Nucleus accumbens (tissue), 56 donors: ENCODE data around the gene MAFB.
"Not testable (repeated sequence)": the region's sequence is repeated elsewhere in the genome, so short reads cannot be mapped to it uniquely, and the experiment has no call there.

Experiments
- DNase-seq, 56 donors: peaks; one replicate each; lab custom pipeline; 2025; lab: John Stamatoyannopoulos, UW

Gene MAFB

DNA sequence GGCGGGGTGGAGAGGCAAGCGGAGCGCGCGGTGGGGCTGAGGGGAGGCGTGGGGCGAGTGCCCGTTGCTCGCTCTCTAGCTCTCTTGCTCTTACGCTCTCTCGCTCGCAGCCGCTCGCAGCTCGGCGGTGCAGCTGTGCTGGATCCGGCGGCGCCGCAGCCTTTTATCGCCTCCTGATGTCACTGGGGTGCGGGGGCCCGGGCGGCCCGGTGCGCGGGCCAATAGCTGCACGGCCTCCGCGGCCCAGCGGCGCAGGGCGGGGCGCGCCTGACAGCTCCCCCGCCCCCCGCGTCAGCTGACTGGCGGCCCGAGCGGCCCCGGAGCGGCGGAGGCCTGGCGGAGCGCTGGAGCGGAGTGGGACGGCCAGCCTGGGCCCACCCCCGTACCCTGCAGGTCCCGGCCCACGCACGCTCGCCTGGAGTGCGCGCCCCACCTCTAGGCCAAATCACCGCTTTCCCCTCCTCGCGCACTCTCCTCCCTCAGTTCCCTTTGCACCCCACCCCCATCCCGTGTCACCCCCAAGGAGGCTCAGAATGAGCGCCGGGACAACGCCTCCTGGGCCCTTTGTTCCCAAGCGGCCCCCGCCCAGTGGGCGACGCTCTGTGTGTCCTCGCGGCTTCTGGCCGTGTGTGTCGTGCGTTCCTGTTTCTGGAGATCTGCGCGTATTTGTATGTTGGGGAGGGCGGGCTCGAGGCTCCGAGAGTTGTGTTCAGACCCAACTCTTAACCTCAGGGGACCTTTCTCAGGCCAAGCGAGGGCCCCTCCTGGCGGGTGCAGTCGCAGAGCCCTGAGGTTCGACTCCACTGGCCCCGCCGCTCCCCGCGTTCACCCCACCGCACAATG lies at the start of gene MAFB:
TSS of gene MAFB (minus strand) at position 137 of the 843 bp plus-strand sequence. CDS start 386 bp downstream, outside the sequence.
- DNase-seq: peak; percentile 21 to 98 (median 91)

DNA sequence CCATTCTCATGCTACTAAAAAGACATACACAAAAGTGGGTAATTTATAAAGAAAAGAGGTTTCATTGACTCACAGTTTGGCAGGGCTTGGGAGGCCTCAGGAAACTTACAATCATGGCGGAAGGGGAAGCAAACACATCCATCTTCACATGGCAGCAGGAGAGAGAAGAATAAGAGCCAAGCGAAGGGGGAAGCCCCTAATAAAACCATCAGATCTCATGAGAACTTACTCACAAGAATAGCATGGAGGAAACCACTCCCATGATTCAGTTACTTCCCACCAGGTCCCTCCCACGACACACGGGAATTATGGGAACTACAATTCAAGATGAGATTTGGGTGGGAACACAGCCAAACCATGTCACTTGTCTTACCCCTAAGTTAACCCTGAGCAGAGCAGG lies 47.4 kb upstream of the MAFB start:
- not testable (repeated sequence) for DNase-seq

DNA sequence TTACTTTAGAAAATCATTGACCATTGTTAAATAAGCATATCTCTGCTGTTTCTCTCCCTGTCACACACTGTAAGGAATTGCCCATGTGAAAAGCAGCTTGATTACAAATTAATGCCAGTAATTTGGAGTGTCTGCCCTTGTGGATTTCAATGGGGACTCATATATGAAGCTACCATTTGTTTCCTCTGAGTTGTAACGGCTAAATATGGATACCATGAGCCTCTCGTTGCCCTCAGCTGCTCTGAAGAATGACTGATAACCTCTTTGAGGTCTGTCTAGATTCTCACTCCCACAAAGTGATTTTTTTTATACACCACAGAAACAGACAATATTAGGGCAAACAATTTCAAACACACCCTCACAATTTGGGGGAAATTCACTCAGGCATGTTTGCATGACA lies 40.0 kb upstream of the MAFB start:
- no peak for DNase-seq

GRCh38 chr20:40728470-40728869 lies 39.4 kb upstream of the MAFB start:
- DNase-seq: no peak

DNA sequence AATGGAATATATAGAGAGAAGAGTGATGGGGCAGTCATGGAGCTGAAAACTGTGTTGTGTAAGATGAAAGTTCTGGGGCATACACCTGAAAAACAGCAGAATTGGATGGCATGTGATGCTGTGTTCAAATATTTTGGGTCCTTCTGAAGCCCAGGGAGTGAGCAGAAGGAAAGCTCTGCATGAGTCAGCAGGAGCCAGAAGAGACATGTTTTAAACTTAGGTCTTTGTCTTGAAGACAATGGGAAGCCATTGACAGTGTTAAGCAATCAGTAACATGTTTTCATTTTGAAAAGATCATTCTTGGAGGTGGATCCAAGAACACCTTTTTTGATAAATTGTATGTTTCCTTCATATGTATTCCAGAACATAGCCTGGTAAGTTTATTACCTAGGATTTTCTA lies 38.9 kb upstream of the MAFB start:
- DNase-seq: no peak

DNA sequence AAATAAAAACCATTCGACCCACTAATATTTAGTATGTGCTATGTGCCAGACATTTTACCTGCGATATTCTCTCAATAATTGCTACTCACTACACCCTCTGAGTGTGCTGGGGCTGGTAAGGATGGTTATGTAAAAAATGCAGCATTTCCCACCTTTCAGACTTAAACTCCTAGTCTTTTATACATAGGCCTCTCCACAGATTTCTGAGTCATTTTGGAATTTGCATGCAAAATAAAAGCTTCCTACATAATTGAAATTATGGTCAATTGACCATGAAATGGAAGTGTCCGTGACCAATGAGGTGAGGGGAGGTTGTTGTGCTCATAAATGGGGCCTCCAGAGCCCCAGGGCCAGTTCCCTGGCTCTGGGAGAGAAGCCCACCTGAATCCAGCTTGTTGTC lies 37.7 kb upstream of the MAFB start:
- no peak for DNase-seq

DNA sequence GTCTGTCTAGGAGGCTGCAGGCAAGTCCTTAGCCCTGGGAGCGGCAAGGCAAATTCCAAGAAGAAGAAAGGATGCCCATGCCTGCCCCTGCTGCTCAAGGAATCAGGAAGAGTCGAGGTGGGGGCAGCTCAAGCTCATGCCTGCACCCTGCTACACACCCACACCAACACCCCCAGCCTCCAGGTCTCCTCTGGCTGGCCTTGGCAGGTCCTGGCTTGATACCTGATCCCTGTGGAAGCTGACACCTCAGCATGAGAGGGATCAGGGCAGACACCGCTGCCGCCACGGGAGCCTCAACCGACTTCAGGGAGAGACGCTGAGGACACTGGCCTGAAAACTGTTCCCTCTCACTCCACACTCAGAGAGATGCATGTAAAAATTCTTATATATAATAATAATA lies 35.5 kb upstream of the MAFB start:
- DNase-seq: no peak

GRCh38 chr20:40720826-40721225 lies 31.8 kb upstream of the MAFB start:
- DNase-seq: no peak

DNA sequence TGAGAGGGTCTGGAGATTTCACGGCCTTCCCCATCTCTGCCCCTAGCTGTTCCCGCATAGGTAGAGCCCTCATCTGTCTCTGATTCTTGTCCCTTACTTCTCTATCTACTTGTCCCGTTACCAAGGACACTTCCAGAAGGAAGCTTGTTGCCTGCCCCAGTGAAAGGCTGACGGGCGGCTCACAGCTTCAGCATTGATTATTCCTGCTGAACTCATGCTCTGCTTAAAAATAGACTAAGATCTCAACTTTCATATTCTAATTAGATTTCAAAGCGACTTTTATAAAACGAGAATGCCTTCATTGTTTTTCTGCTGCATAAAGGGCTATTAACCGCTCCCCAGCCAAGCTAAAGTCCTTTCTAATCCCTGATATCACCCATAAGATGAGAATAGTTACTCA lies 31.1 kb upstream of the MAFB start:
- DNase-seq: peak in 4 of 56 donors; percentile 3 to 16 (median 10)

GRCh38 chr20:40718982-40719729 lies 30.1 kb upstream of the MAFB start:
- no peak for DNase-seq

DNA sequence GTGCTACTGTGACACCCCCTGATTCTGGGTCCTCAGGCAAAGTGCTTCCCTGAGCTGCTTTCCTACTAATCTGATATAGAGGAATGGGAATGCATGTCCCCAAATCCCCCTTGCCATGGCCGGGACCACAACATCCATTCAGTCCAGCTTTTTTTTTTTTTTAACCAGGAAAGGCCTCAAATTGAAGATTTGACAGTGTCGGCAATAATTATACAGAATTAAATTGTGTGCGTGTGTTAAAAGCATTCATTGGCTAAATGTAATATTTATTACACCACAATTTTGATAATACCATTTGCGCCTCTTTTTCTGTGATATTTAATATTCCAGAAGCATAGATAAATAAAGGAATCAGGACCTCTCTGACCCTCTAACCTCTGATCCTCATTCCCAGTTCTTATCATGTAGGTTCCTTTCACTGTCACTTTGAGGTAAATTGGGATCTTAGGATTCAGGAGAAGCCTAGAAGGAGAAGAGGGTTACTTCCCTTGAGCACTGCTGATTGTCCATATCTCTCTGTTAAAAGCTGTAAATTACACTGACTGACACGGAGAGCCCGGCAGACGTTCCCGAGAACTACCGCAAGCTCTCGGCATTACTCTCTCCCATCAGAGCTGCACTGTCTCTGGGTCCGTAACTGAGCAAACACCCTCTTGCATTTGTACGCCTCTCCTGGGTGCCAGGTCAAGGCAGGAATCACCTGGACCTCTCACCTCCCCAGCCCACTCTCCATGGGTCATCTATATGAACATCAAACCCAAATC lies 29.4 kb upstream of the MAFB start:
- DNase-seq: no peak

DNA sequence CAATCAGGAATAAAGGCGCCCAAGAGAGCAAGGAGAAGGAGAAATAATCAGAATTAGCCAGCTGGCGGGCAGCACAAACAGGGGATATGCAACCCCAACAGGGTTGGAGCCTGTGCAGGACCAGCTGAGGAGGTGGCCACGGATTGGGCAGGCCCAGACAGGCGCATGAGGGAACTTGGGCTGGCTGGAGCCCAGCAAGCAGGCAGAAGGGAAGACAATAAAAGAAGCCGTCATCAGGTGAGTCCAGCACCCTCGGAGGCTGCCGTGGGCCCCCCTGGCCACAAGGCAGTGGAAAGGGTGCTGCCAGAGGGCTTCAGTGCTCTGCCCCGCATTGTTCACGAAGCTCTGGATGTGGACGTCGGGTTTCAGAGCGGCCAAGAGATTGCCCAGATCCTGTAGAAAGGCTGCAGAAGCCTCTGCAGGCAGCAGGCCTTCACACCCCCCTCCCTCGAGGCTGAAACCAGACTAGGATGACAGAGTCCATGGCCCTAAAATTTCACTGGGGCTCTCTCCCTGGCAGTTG lies 28.4 kb upstream of the MAFB start:
- DNase-seq: no peak

DNA sequence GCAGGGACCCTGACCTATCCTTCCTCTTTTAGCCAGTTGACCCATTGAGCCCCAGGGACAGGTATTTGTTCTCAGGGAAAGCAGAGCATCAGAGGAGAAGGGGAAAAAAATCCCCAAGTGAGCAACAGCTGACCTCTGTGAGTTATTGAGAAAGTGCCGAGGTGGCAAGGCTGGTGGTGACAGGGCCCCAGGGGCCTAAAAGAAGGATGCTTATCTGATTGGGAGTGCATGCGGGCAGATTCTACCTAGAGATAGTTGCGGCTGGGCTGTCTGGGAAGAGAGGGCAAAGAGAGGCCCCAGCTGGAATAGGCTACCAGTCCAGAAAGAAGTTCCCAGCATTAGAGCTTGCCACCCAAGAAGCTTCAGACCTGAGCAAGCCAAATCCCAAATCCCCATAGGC lies 26.5 kb upstream of the MAFB start:
- DNase-seq: no peak

DNA sequence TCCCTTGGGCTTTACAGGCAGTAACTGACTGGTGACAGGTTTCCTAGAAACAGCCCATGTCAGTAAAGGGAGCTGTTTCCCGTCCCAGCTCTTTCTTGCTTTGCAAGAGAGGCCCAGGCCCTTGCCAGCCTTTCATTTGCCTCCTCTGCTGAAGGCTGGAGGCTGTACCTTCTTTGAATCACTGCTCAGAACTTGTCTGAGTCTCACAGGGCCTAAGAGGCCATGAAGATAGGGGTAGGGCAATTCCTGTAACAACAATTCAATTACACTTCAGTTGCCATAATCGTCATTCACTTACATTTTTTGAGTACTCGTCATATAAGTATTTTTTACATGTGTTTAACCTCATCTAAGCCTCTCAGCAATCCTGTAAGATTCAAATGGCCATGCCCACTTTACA lies 25.9 kb upstream of the MAFB start:
- DNase-seq: no peak

DNA sequence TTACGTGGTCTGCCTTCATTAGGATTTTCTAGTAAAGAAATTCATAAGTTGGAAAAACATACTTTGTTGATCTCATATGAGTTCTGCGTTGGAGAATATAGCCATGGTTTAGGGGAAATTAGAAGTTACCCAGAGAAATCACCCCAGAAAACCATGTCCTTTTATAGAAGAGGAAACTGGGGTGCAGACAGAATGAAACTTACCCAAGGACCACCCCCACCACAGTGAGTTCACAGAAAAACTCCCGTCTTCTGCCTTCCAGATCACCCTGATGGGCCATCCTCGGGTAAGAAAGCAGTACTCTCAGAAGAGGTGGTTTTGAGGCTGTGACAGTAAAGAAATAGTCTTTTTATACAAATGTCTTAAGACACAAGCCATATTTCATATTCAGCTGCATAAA lies 25.1 kb upstream of the MAFB start:
- no peak for DNase-seq

- DNase-seq: no peak
These were observed 24.5 kb upstream of the MAFB start for GRCh38 chr20:40713508-40713907.

GRCh38 chr20:40711079-40711478 lies 22.0 kb upstream of the MAFB start:
- no peak for DNase-seq

DNA sequence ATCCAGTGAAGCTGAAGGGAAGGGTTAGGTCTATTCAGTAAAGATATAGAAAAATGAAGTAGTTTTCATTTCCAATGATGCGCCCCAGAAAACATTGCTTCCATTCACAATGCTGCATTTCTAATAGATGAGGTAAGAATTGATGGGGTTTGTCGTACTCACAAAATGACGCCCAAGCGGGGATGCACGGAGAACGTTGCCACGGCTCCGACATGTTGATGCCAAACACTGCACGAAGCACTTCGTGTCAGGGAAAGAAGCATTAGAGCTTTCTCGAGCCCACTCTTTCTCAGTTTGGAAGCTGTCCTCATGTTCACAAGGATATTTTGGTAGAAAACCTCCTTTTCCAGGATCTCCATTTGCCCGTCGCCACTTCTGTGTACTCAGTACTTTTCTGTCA lies 21.6 kb upstream of the MAFB start:
- peak in 5 of 56 donors; percentile 6 to 25 (median 15) for DNase-seq

DNA sequence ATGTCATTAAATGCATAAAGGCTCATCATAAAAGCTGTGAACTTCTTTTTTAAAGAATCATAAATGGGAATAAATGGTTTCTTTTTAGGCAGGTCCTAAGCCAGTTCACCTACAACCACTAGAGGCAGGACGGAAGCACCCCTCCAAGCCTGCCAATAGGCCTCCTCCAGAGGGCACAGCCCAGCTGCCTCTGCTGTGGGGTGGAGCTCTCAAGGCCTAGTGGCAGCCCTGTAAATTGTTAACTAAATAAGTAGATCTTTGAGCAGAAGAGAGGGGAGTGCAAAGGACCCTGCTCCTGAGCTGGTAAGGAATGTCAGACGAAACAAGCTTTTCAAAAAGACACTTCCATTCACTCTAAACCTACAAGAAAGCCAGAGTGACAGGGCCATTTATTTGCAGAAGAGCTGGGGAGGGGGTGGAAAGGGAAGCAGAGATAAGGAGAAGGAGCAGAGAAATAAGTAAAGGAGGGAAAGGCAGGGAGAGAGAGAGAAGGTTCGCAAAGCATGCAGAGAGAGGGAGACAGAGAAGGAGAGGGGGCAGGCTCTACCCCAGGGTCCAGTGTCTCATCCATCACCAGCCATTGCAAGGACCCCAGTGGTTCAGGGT lies 18.0 kb upstream of the MAFB start:
- no peak for DNase-seq

- no peak for DNase-seq
These were observed 16.4 kb upstream of the MAFB start for GRCh38 chr20:40705413-40705812.
